Aorta (tissue), 5 donors: ENCODE measurements around the gene EPHB4. TPM values are rescaled to one million over a fixed set of nuclear protein-coding genes. Genes with fewer than 3 reads are reported as not detected.

ENCODE experiments used
- ATAC-seq: fragments of 200-7000 bp; cut with Tn5 transposase; one replicate; pipeline ENCODE4 v1.9.1; 2022; ENCODE audit warnings: moderate library complexity; ENCODE audit not compliant: low FRiP score
- DNase-seq, 2 donors: peaks; one replicate each; pipeline ENCODE4 v3.0.0-alpha.2; 2020
- H3K27ac ChIP-seq, 2 donors: one replicate each; pipeline ENCODE4 v1.5.1; 2013; ENCODE audit warnings: low read length in 2 of 2, mild to moderate bottlenecking in 2 of 2, moderate library complexity in 2 of 2, control low read depth in 1 of 2, inconsistent platforms in 1 of 2, low read depth in 1 of 2
- H3K27me3 ChIP-seq, 2 donors: one replicate each; pipeline ENCODE4 v1.6.1; 2013; ENCODE audit warnings: control low read depth in 1 of 2, low read length in 1 of 2, mild to moderate bottlenecking in 1 of 2, moderate library complexity in 1 of 2; ENCODE audit not compliant: insufficient read depth in 2 of 2, control insufficient read depth in 1 of 2
- H3K36me3 ChIP-seq, 2 donors: one replicate each; pipeline ENCODE4 v1.6.1; 2013; ENCODE audit warnings: control low read depth in 1 of 2, low read length in 1 of 2, mild to moderate bottlenecking in 1 of 2; ENCODE audit not compliant: insufficient read depth in 2 of 2, control insufficient read depth in 1 of 2
- H3K4me1 ChIP-seq, 2 donors: one replicate each; pipeline ENCODE4 v1.6.1; 2013; ENCODE audit warnings: low read length in 2 of 2, control low read depth in 1 of 2, mild to moderate bottlenecking in 1 of 2, moderate library complexity in 1 of 2; ENCODE audit not compliant: insufficient read depth in 2 of 2, control insufficient read depth in 1 of 2
- H3K4me3 ChIP-seq, 2 donors: one replicate each; pipeline ENCODE4 v1.5.1; 2013; ENCODE audit warnings: low read length in 2 of 2, control low read depth in 1 of 2, mild to moderate bottlenecking in 1 of 2
- H3K9me3 ChIP-seq: one replicate; pipeline ENCODE4 v1.6.1; 2013; ENCODE audit warnings: mild to moderate bottlenecking, low read length; ENCODE audit not compliant: control insufficient read depth
- WGBS, 2 donors: extraction: QIAGEN DNeasy Blood & Tissue Kit; methylation state at CpG; one replicate each; pipeline ENCODE4 v1.1.7; 2013; 5-methylcytosine and 5-hydroxymethylcytosine counted together
- intact Hi-C, 2 donors: fragments of 100-400 bp; cut with DNase I; formaldehyde crosslinking; loops; one replicate each; pipeline versions ENCODE4 v1.14.2 to v1.15.0; 2022
- polyA plus RNA-seq, 2 donors: library from polyadenylated mRNA; stranded (reverse); fragments of 200-250 nt; gene quantifications; one replicate each; pipeline ENCODE4 v1.2.3, GENCODE V29; 2013
- total RNA-seq, 2 donors: library from RNA; stranded (reverse); fragmentation: NEBNext Ultra II Directional; extraction: Animal tissue kit (Norgen Biotek cat#: 25700); gene quantifications; one replicate each; pipeline ENCODE4 v1.2.1, GENCODE V29; 2021
- donor health status: healthy with polysubstance abuse.
- donor health status: Bipolar disorder and iron deficiency.
- donor health status: DM: no; HTN: no; CAD: no.
- donor health status: DM: no; HTN: no; CAD: no.
- donor health status: DM: yes; HTN: yes; CAD: no.

Gene EPHB4
- total and polyA plus RNA-seq, 4 donors = 4.3 to 71.6 (median 24.7) TPM

GRCh38 chr7:100803398-100804161 lies 23.7 kb downstream of the EPHB4 start:
- WGBS, 2 donors = 19 to 23% methylated on average over 19 of the region's 19 CpGs
- peak; percentile 87 to 92 for DNase-seq
- Histone ChIP-seq H3K4me1 (no peaks in the 10 kb centered on the region), H3K4me3 (no peak overlapping the region), H3K27me3 (no peaks in the 10 kb centered on the region), H3K9me3 (no peaks in the 10 kb centered on the region), H3K36me3 (no peaks in the 10 kb centered on the region), H3K27ac (no peak overlapping the region)
- ATAC-seq = peak; percentile 90
- intact Hi-C loops = no loop called here

- DNase-seq (no peak), ATAC-seq (no peak)
- H3K4me3 ChIP-seq = no peak overlapping the region
- no peaks in the 10 kb centered on the region for H3K9me3 ChIP-seq
- H3K27me3 ChIP-seq = no peaks in the 10 kb centered on the region
- no peaks in the 10 kb centered on the region for H3K4me1 ChIP-seq
- H3K36me3 ChIP-seq = no peaks in the 10 kb centered on the region
- 75 to 83% methylated on average over 4 of the region's 4 CpGs for WGBS, 2 donors
- intact Hi-C loops = no loop called here
- H3K27ac ChIP-seq = no peak overlapping the region
These were observed 24.4 kb downstream of the EPHB4 start for GRCh38 chr7:100802951-100803350.

DNA sequence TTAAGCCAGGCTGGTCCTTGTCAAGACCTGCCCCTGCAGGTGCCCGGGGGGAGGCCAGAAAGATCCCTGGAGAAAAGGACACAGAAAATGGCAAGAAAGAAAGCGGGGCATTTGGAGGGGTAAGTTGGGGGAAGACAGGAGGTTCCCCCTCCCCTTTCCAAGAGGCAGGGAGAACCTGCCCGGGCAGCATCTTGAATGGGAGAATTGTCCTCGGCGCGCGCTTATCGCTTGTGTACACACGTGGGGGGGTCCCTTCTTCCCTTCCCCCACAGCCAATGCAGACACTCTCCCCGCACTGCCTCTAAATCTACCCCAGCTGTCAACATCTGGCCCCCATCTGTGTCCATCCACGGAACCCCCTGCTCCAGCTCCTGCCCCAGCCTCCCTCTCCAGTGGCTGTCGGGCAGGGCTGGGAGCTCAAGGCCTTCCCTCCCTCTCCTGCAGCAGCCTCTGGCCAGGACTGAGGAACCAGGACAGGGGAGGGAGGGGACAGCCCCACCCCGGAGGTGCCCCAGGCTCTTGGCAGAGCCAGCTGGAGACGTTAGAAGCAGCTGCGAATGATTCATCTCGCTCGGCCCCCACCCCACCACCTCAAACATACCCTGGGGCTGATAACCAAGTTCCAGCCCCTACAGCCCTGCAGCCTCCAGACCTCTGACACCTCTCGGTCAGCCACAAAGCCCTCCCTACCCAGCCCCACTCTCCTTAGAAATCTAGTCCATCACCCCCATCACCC lies 25.3 kb downstream of the EPHB4 start:
- H3K4me1 ChIP-seq = no peaks in the 10 kb centered on the region
- ATAC-seq = no peak
- intact Hi-C loops = no loop called here
- no peaks in the 10 kb centered on the region for H3K9me3 ChIP-seq
- H3K36me3 ChIP-seq = no peaks in the 10 kb centered on the region
- DNase-seq = no peak
- H3K4me3 ChIP-seq = no peak overlapping the region
- no peaks in the 10 kb centered on the region for H3K27me3 ChIP-seq
- 45 to 50% methylated on average over 12 to 18 of the region's 18 CpGs for WGBS, 2 donors
- no peak overlapping the region for H3K27ac ChIP-seq

DNA sequence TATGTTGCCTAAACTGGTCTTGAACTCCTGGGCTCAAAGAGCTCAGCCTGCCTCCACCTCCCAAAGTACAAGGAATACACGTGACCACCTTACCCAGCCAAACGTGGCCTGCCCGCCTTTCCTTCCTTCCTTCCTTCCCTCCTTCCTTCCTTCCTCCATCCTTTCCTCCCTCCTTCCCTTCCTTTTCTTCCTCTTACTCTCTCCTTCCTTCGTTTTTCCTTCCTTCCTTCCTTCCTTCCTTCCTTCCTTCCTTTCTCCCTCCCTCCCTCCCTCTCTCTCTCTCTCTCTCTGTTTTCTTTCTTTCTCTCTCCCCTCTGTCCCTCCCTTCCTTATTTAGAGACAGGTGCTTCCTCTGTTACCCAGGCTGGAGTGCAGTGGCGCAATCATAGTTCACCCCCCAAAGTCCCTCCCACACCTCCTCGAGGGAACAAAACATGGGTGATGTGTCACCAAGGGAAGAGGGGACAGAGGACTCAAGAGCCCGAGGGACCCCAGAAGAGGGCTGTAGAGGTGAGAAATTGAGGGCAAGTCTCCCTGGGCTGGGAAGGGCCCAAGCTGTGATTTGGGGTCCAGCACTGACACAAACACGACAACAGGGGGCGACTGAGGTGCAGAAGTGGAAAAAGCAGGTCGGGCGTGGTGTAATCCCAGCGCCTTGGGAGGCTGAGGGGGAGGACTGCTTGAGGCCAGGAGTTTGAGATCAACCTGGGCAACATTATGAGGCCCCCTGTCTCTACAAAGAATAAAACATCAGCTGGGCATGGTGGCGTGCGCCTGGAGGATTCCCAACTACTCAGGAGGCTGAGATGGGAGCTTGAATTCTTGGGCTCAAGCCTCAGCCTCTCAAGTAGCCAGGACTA lies 28.1 kb downstream of the EPHB4 start:
- Histone ChIP-seq H3K4me1 (no peaks in the 10 kb centered on the region), H3K36me3 (no peaks in the 10 kb centered on the region), H3K4me3 (no peak overlapping the region), H3K9me3 (no peaks in the 10 kb centered on the region), H3K27ac (no peak overlapping the region), H3K27me3 (no peaks in the 10 kb centered on the region)
- 21 to 22% methylated on average over 14 of the region's 14 CpGs for WGBS, 2 donors
- intact Hi-C loops = loop anchor here in 1 of 2 donors (2.0 kb wide), 1 partner anchor 54 kb away; the partner anchor contains the start of gene SLC12A9
- ATAC-seq = peak; percentile 48
- peak; percentile 67 to 84 for DNase-seq

DNA sequence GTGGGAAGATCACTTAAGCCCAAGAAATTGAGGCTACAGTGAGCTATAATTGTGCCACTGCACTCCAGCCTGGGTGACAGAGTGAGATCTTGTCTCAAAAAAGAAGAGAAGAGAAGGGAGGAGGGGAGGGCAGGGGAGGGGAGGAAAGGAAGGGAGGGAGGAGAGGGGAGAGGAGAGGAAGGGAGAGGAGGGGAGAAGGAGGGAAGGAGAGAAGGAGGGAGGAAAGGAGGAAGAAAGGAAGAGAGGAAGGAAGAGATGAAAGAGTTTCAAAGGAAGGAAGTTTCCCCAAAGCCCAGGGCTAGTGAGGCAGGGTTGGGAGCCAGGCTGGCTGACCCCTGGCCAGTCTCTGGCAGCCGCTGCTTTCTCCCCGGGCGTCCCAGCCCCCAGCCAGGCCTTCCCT lies 32.6 kb downstream of the EPHB4 start:
- H3K27ac ChIP-seq = no peak overlapping the region
- WGBS, 2 donors = 7 to 29% methylated on average over 3 of the region's 3 CpGs
- H3K36me3 ChIP-seq = no peaks in the 10 kb centered on the region
- no peaks in the 10 kb centered on the region for H3K27me3 ChIP-seq
- DNase-seq (no peak), ATAC-seq (no peak)
- H3K9me3 ChIP-seq = no peaks in the 10 kb centered on the region
- H3K4me3 ChIP-seq = no peak overlapping the region
- intact Hi-C loops = no loop called here
- H3K4me1 ChIP-seq = no peaks in the 10 kb centered on the region

- ATAC-seq = no peak
- Histone ChIP-seq H3K9me3 (no peaks in the 10 kb centered on the region), H3K27me3 (no peaks in the 10 kb centered on the region), H3K4me1 (no peaks in the 10 kb centered on the region), H3K4me3 (no peak overlapping the region), H3K27ac (no peak overlapping the region), H3K36me3 (no peaks in the 10 kb centered on the region)
- DNase-seq = no peak
- 58 to 59% methylated on average over 18 of the region's 18 CpGs for WGBS, 2 donors
- intact Hi-C loops = no loop called here
These were observed 33.3 kb downstream of the EPHB4 start for GRCh38 chr7:100793806-100794660.

DNA sequence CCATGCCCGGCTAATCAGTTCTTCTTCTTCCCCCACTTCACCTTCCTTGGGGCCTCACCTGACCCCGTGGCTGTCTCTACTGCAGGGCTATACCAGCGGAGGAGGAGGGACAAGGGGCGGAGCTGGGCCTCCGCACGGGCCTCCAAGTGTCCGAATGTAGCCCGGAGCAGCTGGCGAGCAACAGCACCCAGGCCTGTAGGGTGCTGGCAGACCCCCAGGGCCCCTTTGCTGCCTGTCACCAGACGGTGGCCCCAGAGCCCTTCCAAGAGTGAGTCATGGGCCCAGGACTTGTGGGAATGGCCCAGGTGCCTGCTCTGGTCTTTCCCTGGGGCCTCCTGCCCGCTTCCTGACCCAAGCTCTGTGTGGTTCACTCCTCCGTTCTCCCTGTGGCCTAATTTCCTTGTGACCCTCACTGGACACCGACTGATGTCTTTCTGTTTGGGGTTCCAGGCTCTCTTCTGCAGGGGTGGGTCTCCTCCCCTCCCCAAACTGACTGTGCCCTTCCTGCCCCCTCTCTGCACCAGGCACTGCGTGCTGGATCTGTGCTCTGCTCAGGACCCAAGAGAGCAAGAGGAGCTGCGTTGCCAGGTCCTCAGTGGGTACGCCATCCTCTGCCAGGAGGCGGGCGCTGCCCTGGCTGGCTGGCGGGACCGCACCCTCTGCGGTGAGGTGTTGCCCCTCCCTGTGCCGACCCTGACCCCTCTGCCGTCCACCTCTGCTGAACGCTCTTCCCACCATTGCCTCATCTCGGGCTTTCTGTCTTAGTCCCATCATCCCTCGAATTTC lies 35.2 kb downstream of the EPHB4 start:
- DNase-seq (no peak), ATAC-seq (no peak)
- Histone ChIP-seq H3K4me3 (no peak overlapping the region), H3K36me3 (no peaks in the 10 kb centered on the region), H3K27ac (no peak overlapping the region), H3K4me1 (no peaks in the 10 kb centered on the region), H3K27me3 (no peaks in the 10 kb centered on the region), H3K9me3 (no peaks in the 10 kb centered on the region)
- intact Hi-C loops = no loop called here
- 76 to 79% methylated on average over 26 of the region's 26 CpGs for WGBS, 2 donors
